Mammary epithelial cell (primary cell): ENCODE results near the gene FADS1.

Experiments used
- EZH2 ChIP-seq: IDR thresholded peaks from 2 replicates; pipeline ENCODE4 v1.6.1; 2012; ENCODE audit warnings: low read length, inconsistent platforms, borderline replicate concordance
- TF ChIP-seq, protein P1 (sequence below), 2 donors: IDR thresholded peaks in 1 of 2; conservative IDR thresholded peaks in 1 of 2; 2 replicates each; pipeline ENCODE4 v1.5.1; 2011 to 2012; ENCODE audit warnings: inconsistent platforms in 2 of 2, low read length in 2 of 2, mild to moderate bottlenecking in 2 of 2, control low read depth in 1 of 2, low read depth in 1 of 2; ENCODE audit not compliant: insufficient read depth in 1 of 2; ENCODE audit errors: extremely low read depth in 1 of 2

DNA sequence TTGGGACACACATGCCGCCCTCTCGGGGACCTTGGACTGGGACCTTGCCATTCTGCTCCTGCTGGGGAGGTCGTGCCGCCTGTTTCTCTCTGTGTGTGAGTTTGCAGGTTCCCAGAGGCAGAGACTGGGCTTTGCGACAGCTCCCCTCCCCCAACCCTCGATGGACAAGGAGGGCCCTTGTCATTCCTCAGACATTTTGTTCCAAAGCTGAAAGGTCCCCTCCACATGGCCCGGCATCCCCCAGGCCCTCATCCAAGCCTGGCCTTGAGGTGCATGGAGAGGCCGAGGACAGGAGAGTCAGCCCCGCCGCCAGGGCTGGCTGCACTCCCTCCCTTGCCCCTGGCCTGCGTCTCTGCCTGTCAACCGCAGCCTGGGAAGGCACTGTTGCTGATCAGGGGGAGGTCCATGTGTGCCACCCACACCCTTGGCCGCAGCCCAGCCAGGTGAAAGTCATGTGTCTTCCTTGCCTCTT lies 36.9 kb upstream of the FADS1 start:
- TF ChIP-seq EZH2, result no peak
- TF ChIP-seq, protein P1, sequence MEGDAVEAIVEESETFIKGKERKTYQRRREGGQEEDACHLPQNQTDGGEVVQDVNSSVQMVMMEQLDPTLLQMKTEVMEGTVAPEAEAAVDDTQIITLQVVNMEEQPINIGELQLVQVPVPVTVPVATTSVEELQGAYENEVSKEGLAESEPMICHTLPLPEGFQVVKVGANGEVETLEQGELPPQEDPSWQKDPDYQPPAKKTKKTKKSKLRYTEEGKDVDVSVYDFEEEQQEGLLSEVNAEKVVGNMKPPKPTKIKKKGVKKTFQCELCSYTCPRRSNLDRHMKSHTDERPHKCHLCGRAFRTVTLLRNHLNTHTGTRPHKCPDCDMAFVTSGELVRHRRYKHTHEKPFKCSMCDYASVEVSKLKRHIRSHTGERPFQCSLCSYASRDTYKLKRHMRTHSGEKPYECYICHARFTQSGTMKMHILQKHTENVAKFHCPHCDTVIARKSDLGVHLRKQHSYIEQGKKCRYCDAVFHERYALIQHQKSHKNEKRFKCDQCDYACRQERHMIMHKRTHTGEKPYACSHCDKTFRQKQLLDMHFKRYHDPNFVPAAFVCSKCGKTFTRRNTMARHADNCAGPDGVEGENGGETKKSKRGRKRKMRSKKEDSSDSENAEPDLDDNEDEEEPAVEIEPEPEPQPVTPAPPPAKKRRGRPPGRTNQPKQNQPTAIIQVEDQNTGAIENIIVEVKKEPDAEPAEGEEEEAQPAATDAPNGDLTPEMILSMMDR (conservative IDR thresholded peaks at IDR 0.05 in 1 of 2, IDR thresholded peaks at IDR 0.05 in 1 of 2; ENCODE audit: extremely low read depth in 1 of 2, insufficient read depth in 1 of 2, low read depth in 1 of 2, low read length in 2 of 2), result no peak
